ENCODE results near the gene C22orf31. TPM values are rescaled to one million over a fixed set of nuclear protein-coding genes. Genes with fewer than 3 reads are reported as not detected.

Gene C22orf31
- total RNA-seq, 1 experiment from 2014 or later, result not detected

- Histone ChIP-seq H3K4me3 (ENCODE audit: low read length) (no peak overlapping the region), H3K4me2 (ENCODE audit: low read length) (no peak overlapping the region), H3K9me3 (ENCODE audit: low read length) (no peaks in the 10 kb centered on the region), H3K9me2 (replicated peaks; ENCODE audit: low read length) (no peaks in the 10 kb centered on the region), H3K79me2 (ENCODE audit: low read length) (no peaks in the 10 kb centered on the region), H3K36me3 (ENCODE audit: low read depth, low read length) (no peaks in the 10 kb centered on the region), H3K27me3 (ENCODE audit: low read length) (no peaks in the 10 kb centered on the region), H4K20me1 (ENCODE audit: low read length) (no peaks in the 10 kb centered on the region), H3K27ac (ENCODE audit: low read length) (no peak overlapping the region), H3K9ac (ENCODE audit: low read length) (no peak overlapping the region), H3K4me1 (ENCODE audit: insufficient read depth, low read length) (0 out of 2 replicates have a peak, but pooled peaks cover 2% of the 10 kb centered on the region), H2AFZ (ENCODE audit: low read length) (no peak overlapping the region), H3F3A (ENCODE audit: low read length, unreplicated experiment) (no peaks in the 10 kb centered on the region)
- ATAC-seq (no peak), DNase-seq (no peak)
- intact Hi-C loops (cut with micrococcal nuclease), result no loop called here
- BruUV-seq (replicated peaks), result no TSS peak
- no peak for TF ChIP-seq EZH2phosphoT487 (IDR thresholded peaks at IDR 0.05; ENCODE audit: borderline replicate concordance, low read length)
- no peak for TF ChIP-seq CTCF (conservative IDR thresholded peaks at IDR 0.05; ENCODE audit: low read depth, low read length)
- TF ChIP-seq EZH2 (IDR thresholded peaks at IDR 0.05; ENCODE audit: low read length, unreplicated experiment), result no peak
- ChIA-PET POLR2A (ENCODE audit: unreplicated experiment) (no interaction called here), CTCF (no interaction called here)
Observed at GRCh38 chr22:29103121-29103520, 41.5 kb upstream of the C22orf31 start.

- CTCF ChIA-PET, result no interaction called here
- Histone ChIP-seq H3K9ac (ENCODE audit: low read length) (no peak overlapping the region), H3K27me3 (ENCODE audit: low read length) (no peaks in the 10 kb centered on the region), H3K4me2 (ENCODE audit: low read length) (no peak overlapping the region), H3K4me1 (ENCODE audit: insufficient read depth, low read length) (no peaks in the 10 kb centered on the region), H4K20me1 (ENCODE audit: low read length) (no peaks in the 10 kb centered on the region), H3K36me3 (ENCODE audit: low read depth, low read length) (no peaks in the 10 kb centered on the region), H3K4me3 (ENCODE audit: low read length) (no peak overlapping the region), H2AFZ (ENCODE audit: low read length) (no peak overlapping the region), H3F3A (ENCODE audit: low read length, unreplicated experiment) (no peaks in the 10 kb centered on the region), H3K27ac (ENCODE audit: low read length) (no peak overlapping the region), H3K9me2 (replicated peaks; ENCODE audit: low read length) (no peaks in the 10 kb centered on the region), H3K79me2 (ENCODE audit: low read length) (no peaks in the 10 kb centered on the region), H3K9me3 (ENCODE audit: low read length) (no peaks in the 10 kb centered on the region)
- POLR2A ChIA-PET (ENCODE audit: unreplicated experiment), result no interaction called here
- no peak for ATAC-seq
- intact Hi-C loops (cut with micrococcal nuclease), result no loop called here
- BruUV-seq (replicated peaks), result no TSS peak
- TF ChIP-seq EZH2 (IDR thresholded peaks at IDR 0.05; ENCODE audit: low read length, unreplicated experiment) (no peak), CTCF (conservative IDR thresholded peaks at IDR 0.05; ENCODE audit: low read depth, low read length) (no peak), EZH2phosphoT487 (IDR thresholded peaks at IDR 0.05; ENCODE audit: borderline replicate concordance, low read length) (no peak)
- no peak for DNase-seq
Observed at GRCh38 chr22:29102300-29102699, 40.7 kb upstream of the C22orf31 start.

- ATAC-seq (no peak), DNase-seq (no peak)
- TF ChIP-seq EZH2phosphoT487 (IDR thresholded peaks at IDR 0.05; ENCODE audit: borderline replicate concordance, low read length) (no peak), EZH2 (IDR thresholded peaks at IDR 0.05; ENCODE audit: low read length, unreplicated experiment) (no peak), CTCF (conservative IDR thresholded peaks at IDR 0.05; ENCODE audit: low read depth, low read length) (no peak)
- no peak overlapping the region for H3K9ac ChIP-seq (ENCODE audit: low read length)
- H3K4me3 ChIP-seq (ENCODE audit: low read length), result no peak overlapping the region
- no peaks in the 10 kb centered on the region for H3K27me3 ChIP-seq (ENCODE audit: low read length)
- BruUV-seq (replicated peaks), result no TSS peak
- H3K79me2 ChIP-seq (ENCODE audit: low read length), result no peaks in the 10 kb centered on the region
- intact Hi-C loops (cut with micrococcal nuclease), result no loop called here
- no peak overlapping the region for H3K27ac ChIP-seq (ENCODE audit: low read length)
- no peak overlapping the region for H3K4me2 ChIP-seq (ENCODE audit: low read length)
- no peaks in the 10 kb centered on the region for H3F3A ChIP-seq (ENCODE audit: low read length, unreplicated experiment)
- ChIA-PET POLR2A (ENCODE audit: unreplicated experiment) (no interaction called here), CTCF (no interaction called here)
- H2AFZ ChIP-seq (ENCODE audit: low read length), result no peak overlapping the region
- H3K4me1 ChIP-seq (ENCODE audit: insufficient read depth, low read length), result peaks cover 10% of the 10 kb centered on the region
- no peaks in the 10 kb centered on the region for H4K20me1 ChIP-seq (ENCODE audit: low read length)
- H3K9me3 ChIP-seq (ENCODE audit: low read length), result no peaks in the 10 kb centered on the region
- H3K36me3 ChIP-seq (ENCODE audit: low read depth, low read length), result no peaks in the 10 kb centered on the region
- H3K9me2 ChIP-seq (replicated peaks; ENCODE audit: low read length), result no peaks in the 10 kb centered on the region
Observed at GRCh38 chr22:29098296-29098695, 36.7 kb upstream of the C22orf31 start.
